ENCODE results near the gene RBM20. TPM values are rescaled to one million over a fixed set of nuclear protein-coding genes. Genes with fewer than 3 reads are reported as not detected.

RBM20 gene
- under 1 TPM; 0.05 to 0.13 TPM for total RNA-seq

DNA sequence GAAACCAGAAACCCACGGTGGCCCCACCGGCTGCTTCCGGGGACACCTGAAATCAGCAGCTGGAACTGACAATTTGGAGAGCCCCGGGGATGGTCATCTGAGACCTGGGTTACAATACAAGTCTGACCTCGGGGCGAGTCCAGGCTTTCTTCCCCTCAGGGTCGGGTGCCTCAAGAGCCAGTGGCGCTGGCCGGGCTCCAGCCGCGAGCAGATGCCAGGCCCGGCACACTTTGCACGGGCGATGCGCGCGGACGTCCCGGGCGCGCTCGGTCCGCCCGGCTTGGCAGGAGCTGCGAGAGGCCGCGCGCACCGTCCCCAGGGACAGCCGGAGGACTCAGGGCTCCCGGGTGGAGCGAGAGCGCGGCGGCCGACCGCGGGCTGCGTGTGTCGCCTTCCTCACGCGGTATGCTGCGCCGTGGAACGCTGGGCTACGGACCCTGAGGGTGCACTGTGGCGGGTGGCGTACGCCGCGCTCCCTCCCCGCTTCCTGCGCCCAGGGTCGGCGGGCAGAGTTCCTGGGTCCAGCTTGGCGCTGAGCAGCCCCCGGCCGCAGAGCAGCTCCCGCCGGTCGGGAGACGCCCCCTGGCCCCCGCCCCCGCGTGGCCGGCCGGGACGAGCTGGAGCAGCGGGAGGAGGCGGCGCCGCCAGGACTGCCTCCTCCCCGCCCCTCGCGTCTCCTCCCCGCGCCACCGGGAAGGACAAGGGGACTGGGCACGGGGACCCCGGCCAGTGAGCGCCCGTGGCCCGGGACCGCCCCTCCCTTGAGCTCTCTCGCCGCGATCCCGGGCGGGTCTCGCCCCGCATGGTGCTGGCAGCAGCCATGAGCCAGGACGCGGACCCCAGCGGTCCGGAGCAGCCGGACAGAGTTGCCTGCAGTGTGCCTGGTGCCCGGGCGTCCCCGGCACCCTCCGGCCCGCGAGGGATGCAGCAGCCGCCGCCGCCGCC, at the start of gene RBM20:
Gene RBM20 (plus strand): TSS at position 684 of the 945 bp plus-strand sequence. CDS start 119 bp downstream, at position 803.

DNA sequence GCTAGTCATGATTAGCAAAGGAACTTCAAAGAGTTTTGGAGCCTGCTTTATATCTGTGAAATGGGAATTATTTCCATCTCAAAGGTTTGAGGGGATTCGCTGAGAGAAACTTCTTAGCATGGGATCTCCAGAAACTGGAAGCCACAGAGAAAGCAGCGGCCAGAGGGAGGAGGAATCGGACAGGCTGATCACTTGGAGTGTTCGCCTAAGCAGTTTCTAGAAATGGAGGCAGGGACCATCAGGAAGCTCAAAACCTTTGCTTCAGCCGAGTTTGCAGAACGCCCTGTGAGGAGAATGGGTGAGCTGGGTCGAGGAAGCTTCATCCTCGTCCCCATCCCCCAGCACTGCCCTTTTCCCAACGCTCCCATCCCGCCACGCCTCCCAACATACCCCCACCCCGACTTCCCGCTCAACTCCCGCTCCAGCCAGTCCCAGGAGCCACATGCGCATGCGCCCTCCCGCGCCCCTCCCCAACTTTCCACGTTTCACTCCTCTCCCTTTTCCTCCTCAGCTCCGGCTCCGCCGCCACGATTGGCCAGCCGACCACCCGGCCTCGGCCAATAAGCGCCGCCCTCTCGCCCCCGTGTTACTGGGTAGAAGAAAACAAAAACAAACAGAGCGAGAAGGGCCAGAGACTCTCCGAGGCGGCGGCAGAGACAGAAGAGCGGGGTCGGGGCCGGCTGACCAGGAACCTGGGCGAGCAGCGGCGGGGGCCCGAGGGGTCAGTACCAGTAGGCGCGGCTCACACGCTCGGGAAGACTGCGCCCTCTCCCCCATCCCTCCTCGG, 227.4 kb downstream of the RBM20 start, which contains the start of gene PDCD4:
Gene PDCD4 (plus strand): TSS at position 631 of the 787 bp plus-strand sequence. CDS start 4,100 bp downstream, outside the sequence.

Other genes starting within 250 kb of the RBM20 start
- gene DUSP5, start 146.4 kb upstream of the RBM20 start, total RNA-seq = 10 to 100 TPM; 53.7 to 54.2 TPM
- 10 to 100 TPM; 61.4 to 66.5 TPM for gene SMC3, start 76.6 kb upstream of the RBM20 start, total RNA-seq
- gene PDCD4, start 227.6 kb downstream of the RBM20 start, total RNA-seq = 100 to 1,000 TPM; 128 to 133 TPM

Measured in activated naive CD4-positive, alpha-beta T cell treated with anti-CD3 and anti-CD28 coated beads, Interleukin-2, amount 10 ng/mL, durations not matched to agents 5 hours and 36 hours (primary cell).